KBM-7 (cell line): ENCODE results near the gene KCTD8.

ENCODE experiments used
- DNase-seq: peaks from one replicate; pipeline ENCODE4 v3.0.0-alpha.2; 2015
- in situ Hi-C: fragments of 300-500 bp; cut with MboI; formaldehyde crosslinking; loops from 2 replicates; pipeline ENCODE4 v1.14.3; 2020; ENCODE audit warnings: low sequenced_read_pairs, low pct_unique_long_range_greater_than_20kb, mixed read lengths

KCTD8 gene

DNA sequence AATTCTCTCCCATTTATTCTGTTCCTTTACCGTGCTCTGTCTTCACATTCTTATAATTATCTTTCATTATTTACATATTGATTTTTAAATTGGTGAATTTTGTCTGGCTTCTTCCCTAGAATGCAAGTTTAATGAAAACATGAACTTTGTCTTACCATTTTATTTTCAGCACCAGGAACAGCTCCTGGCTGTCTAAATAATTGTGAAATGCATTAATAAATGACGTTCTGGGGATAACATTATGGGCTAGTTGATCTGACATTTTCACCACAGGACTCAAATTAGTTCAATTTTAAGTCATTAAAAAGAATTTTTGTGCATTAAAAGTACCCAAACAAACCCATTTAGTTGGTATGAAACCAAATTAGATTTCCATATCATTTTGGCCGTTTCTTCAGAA, 97.5 kb downstream of the KCTD8 start:
- in situ Hi-C loops = no loop called here

DNA sequence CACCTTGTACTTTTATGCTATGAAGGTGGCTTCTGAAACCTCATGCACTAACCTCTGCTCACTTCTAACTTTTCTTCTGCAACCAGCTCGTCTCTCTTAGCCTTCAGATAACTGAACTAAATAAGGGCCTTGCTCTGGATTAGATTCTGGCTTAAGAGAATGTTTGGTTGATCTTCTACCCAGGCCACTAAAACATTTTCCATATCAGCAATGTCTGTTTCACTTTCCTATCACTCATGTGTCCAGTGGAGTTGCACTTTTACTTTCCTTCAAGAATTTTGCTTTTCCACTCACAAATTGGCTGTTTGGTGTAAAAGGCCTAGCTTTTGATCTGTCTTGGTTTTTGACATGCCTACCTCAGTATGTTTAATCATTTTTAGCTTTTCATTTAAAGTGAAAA, 105.8 kb downstream of the KCTD8 start:
- no peak for DNase-seq
- in situ Hi-C loops = no loop called here

More for the DNA sequence above, 97.5 kb downstream of the KCTD8 start:
- no peak for DNase-seq

DNA sequence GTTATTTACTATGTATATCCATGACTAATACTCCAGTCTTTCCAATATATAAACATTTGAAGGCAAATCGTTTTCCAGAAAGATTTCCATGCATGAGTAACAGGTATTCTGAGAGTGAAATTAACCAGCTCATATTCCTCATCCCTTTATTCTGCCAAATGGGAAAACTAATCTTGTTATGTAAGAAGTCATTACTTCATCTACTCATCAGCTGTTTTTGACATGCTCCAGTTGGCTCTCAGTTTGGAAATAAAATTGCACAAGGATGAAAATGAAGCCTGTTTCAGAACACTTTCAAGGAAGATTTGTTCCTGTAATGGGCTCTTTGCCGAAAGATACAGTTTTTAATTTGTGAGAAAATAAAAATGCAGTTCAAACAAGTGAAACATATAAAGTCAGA, 121.9 kb downstream of the KCTD8 start:
- DNase-seq = no peak
- in situ Hi-C loops = no loop called here

DNA sequence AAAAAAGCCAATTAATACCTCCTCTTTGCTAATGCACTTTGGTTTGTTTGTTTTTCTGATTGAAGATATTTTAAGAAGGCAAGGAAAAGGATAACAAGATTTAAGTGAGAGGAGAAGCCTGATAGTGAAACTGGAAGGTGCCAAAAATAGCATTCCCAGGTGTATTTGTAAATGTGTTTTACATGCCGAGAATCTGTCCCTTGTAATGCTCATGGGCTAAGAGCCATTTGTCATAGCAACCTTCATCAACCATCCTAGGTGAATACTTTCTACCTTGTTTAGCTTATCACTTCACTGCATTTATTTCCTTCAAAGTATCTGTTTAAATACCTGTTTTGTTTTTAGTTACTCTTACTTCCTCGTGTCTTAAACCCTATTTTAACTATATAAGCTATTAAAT, 127.8 kb downstream of the KCTD8 start:
- in situ Hi-C loops = no loop called here
- DNase-seq = no peak

DNA sequence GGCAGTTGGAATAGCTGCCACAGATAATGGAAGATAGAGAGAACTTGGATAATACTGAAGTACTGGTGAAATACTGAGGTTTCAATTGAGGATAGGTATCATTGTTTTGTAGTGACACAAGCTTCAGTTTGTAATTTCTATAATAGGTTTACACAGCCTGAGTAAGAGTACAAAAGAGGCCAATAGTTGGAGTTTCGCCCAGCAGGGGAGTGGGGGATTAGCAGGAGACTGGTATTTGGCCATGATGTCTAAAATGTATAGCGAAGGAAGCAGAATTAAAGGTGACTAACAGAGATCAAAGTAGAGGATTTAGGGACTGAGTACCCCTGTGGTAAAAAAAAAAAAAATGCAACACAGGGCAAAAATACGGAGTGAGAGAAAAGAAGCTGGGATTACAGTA, 129.5 kb downstream of the KCTD8 start:
- no peak for DNase-seq
- in situ Hi-C loops = no loop called here

DNA sequence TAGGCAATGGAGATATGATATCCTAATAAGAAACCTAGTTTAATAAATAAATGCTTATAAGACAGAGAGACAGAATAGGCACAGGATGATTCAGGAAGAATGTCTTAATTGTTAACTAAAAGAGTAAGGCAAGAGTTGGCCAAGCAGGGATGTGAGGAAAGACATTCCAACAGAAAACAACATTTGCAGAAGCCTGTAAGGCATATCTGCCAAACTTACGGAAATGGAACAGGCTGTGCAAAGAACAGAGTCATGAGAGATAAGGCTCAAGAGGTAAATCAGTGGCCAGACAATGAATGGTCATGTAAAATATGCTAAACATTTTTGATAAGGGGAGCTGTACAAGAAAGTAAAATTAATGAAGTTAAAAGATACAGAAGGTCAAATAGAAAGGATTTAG, 134.9 kb downstream of the KCTD8 start:
- in situ Hi-C loops = no loop called here
- no peak for DNase-seq

DNA sequence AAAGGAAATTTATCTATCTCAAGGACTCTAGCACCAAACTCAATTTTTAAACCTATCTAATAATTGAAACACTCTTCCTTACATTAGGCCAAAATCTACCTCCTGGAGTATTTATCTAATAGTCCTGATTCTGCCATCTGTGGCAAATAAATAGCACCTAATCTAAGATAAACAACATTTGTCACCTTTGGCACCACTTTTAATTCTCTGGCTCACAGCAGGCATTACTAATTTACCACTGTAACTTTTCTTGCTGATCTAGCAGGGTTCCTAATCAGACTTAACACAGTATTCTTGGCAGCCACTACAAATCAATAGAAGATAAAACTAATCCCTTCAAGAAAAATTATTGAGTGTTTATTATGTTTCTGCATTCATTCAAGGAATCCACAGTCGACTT, 161.1 kb downstream of the KCTD8 start:
- in situ Hi-C loops = no loop called here

DNA sequence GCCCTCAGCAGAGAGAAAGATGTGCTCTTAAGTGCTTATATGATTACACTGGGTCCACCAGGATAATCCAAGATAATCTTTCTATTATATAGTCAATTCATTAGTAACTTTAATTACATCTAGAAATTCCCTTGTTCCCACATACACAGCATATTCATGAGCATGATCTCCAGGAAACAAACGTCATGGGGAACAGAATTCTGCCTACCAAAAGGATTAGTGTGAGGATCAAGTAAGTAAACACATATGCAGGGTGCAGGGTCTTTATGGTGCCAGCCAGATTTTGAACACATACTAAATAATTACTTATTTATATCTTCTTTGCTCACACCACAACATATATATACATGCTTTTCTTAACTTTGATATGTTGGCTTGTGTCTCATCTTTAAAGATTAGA, 169.1 kb downstream of the KCTD8 start:
- no peak for DNase-seq
- in situ Hi-C loops = no loop called here

More for the DNA sequence above, 161.1 kb downstream of the KCTD8 start:
- no peak for DNase-seq

DNA sequence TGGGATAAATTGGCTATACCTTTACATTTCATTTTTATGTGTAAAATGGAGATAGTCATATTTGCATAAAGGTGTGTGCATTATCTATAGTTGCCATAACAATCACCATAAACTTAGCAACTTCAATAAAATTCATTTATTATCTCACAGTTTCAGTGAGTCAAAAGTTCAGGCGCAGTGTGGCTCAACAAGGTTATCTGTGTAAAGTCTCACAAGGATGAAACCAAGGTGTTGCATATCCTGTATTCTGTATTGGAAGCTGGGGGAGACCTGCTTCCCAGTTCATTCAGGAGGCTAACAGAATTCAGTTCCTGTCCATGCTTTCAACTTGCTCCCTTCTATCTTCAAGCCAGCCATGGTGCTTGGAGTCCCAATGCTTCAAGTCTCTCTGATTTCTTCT, 169.5 kb downstream of the KCTD8 start:
- DNase-seq = no peak
- in situ Hi-C loops = no loop called here

DNA sequence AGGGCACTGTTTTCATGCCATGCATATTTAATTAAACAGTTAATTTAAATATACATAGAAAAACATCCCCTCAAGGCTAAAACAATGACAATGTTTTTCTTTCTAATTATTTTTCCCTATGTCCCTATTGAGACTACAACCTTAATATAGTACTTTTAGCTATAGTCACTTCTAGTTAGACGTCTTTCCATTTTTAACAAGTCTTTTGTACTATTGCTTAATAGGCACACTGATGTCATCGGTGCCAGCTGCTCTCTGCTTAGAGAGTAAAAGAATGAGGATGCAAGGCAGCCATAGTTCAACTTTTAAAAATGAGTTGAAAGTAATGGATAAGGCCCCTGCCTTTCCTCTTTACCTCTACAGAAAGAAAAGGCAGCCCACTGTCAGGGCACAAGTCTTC, 191.1 kb downstream of the KCTD8 start:
- no peak for DNase-seq
- in situ Hi-C loops = no loop called here

DNA sequence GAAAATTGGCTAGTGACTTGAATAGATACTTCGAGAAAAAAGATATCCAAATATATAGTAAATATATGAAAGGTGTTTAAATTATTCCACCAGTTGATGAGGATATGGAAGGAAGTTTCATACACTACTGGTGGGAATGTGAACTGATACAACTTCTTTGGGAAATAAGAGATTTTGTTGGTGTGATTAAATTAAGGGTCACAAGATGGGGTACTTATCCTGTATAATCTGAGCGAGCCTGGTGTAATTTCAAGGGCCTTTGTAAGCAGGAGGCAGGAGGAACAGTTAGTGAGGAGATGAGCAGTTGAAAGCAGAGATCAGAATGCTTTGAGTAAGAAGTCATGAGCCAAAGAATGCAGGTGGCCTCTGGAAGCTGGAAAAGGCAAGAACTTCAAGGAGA, 192.2 kb downstream of the KCTD8 start:
- DNase-seq = peak; percentile 5
- in situ Hi-C loops = no loop called here

DNA sequence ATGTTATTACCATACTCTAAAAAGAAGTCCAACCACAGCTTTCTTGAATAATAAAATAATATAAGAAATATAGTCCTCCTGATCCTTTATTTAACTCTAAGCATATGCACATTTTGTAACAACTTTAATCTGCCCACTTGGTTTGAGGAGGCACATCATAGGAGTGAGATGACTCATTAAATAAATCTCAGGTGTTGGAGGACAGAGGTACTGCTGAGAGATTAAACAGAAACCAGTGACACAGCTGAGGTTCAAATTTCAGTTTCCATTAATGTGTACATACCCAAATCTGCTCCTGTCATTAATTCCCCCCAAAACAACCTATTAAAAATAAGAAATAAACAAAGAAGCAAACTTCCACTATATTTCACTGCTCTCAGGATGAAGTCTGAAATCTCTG, 211.0 kb downstream of the KCTD8 start:
- DNase-seq = no peak
- in situ Hi-C loops = no loop called here

DNA sequence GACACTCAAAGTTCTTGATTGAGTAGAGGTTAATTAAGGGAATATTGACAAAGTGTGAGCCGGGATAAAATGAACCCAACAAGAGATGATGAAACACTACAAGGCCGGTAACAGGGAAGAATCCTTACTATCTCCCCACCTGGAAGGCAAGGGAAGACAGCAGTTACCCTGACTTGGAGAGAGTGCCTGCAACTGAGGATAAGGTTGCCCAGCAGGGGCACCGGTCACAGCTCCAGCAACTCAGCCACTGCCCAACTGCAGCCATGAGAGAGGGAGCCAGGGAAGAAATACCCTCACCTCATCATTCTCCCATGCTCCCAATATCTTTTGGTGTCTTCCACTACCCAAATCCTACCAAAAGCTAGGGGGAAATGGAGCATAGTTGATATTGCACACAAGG, 212.7 kb downstream of the KCTD8 start:
- in situ Hi-C loops = no loop called here
- no peak for DNase-seq

DNA sequence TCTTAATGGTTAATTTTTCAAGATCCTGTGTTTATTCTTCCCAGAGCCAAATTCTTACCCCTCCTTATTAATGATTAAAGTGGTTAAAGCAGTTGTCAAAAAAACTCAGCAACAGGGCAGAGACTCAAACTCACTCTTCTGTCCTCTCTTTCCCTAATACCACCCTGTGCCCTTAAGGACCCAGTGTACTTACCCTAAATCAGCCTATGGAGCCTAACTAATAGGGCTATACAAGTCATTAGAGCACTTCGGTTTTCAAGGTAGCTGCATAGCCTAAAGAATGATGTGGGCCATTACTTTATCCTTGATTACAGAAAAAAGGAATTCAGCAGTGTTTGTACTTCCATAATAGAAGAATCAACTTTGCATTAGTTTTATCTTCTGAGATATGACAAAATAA, 216.3 kb downstream of the KCTD8 start:
- in situ Hi-C loops = no loop called here
- no peak for DNase-seq

DNA sequence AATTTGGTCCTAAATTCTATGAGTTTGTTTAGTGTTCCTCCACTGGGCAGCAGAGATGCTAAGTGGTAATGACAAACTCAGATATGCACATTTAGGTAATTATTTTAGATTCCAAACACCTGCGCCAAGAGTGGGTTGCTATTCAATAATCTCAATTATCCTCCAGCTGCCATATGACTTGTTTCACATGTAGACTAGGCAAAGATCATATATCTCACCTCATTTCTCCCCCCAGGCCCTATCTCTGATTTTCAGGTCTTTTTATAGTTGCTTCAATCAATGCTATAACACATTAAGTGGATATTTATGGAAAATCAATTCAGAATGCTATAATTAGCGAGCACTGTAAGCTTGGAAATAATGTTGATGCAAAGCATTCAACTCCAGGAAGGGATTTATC, 217.6 kb downstream of the KCTD8 start:
- DNase-seq = no peak
- in situ Hi-C loops = no loop called here

DNA sequence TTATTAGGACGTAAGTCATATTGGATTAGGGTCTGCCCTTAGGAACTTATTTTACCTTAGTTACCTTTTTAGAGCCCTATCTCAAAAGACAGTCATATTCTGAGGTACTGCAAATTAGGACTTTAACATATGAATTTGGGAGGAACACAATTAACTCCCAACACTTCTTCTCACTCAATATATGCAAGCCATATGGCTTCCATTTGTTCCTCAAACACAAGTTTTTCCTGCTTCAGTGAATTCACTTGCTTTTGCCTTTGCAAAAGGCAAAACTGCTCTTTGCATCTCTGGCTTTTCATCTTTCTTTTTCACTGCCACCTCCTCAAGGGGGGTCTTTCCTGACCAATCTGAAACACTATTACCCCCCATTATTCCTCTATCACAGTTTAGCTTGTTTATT, 220.3 kb downstream of the KCTD8 start:
- DNase-seq = no peak
- in situ Hi-C loops = no loop called here

DNA sequence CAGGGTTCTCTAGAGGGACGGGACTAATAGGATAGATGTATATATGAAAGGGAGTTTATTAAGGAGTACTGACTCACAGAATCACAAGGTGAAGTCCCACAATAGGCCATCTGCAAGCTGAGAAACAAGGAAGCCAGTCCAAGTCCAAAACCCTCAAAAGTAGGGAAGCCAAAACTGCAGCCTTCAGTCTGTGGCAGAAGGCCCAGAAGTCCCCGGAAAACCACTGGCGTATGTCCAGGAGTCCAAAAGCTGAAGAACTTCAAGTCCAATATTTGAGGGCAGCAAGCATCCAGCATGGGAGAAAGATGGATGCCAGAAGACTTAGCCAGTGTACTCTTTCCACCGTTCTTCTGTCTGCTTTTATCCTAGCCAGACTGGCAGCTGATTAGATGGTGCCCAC, 227.2 kb downstream of the KCTD8 start:
- DNase-seq = no peak
- in situ Hi-C loops = no loop called here

DNA sequence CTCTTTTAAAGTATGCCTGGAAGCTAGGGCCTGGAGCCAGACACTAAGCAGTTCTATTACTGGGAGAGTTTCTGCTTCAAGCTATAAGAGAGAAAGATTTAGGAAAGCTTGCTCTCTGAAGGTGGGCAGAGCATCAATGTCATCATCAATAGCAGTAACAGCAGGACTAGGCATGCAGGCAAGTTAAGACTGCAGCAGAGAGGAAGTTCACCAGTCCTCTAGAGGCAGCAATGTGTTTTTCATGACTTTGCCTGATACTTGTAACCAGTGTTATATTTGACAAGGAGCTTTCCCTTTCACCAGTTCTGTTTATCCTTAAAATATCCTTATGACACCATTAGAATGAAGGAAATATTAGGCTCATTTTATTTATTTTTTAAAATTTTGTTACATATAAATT, 237.9 kb downstream of the KCTD8 start:
- in situ Hi-C loops = no loop called here
- DNase-seq = no peak

DNA sequence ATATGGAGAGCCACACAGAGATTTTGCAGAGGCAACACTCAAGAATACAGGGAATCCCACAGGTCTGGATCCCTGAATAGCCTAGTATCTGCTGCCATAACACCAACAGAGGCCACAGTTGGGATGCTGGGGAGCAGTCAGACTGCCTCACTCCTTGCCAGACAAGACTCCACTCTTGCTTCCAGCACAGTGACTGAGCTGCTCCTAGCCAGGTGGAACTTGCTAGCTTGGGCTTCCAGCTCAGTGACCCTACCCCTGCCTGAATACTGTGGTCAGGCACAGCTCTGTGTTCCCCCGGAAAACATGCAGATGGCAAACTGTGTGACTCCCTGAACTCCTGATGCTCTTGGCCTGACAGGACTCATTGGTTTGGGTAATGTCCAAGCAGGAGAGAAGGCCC, 251.8 kb downstream of the KCTD8 start:
- DNase-seq = no peak
- in situ Hi-C loops = no loop called here

DNA sequence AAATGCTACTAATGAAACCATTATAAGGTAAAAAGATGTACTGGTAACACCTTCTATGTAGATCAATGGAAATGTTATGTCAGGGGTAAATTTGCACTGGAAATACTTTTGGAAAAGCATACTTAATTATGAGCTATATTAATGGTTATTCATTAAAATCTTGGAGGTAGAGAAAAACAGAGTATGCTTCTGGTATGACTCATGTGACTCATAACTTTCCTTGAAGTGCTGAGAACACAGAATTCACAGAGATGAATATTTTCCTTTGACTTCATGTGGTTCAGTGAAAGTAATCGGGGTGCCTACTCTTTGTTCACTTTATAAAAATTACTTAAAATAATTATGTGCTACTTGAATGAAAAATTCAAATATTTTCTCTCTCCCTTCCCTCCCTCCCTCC, 254.2 kb downstream of the KCTD8 start:
- DNase-seq = no peak

DNA sequence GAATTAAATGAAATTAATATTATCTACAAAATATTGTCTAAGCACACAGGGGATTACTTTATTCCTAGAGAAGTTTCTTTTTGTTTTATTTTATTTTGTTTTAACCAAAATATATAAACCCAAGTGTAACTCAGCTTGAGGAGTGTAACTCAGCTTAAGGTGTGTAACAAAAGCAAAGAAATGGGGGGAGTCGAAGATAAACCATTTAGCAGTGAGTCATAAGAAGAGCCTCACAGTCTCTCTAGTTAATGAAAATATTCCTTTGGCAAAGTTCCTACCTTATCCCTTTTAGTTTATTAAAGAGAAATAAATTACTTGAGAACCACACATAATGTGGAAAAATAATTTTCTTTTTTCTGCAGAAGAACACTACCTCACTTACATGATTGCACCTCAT, 261.8 kb downstream of the KCTD8 start:
- in situ Hi-C loops = no loop called here

More for the DNA sequence above, 254.2 kb downstream of the KCTD8 start:
- in situ Hi-C loops = no loop called here

More for the DNA sequence above, 261.8 kb downstream of the KCTD8 start:
- no peak for DNase-seq
